H1 (cell line): Measurements from ENCODE around the gene ATP5F1E. TPM values are rescaled to one million over a fixed set of nuclear protein-coding genes. Genes with fewer than 3 reads are reported as not detected.

Experiments
- CTCF ChIA-PET: fragments of 300-600 bp; sonication (Branson Sonifier 250); formaldehyde crosslinking; loops from one replicate; lab custom pipeline; 2021; ENCODE audit not compliant: partially characterized antibody; lab: Charles Lee
- POLR2A ChIA-PET: fragments of 300-600 bp; sonication (Branson Sonifier 250); formaldehyde crosslinking; loops from one replicate; lab custom pipeline; 2021; ENCODE audit warnings: inconsistent platforms; ENCODE audit not compliant: partially characterized antibody; lab: Charles Lee
- DNase-seq, 2 experiments: peaks; one replicate each; pipeline versions ENCODE4 v3.0.0 to v3.0.0-alpha.2; 2010 to 2022; ENCODE audit warnings: low spot score in 2 of 2, low read depth in 1 of 2, mixed read lengths in 1 of 2
- FAIRE-seq: peaks from 2 replicates; lab custom pipeline; 2011; peaks lifted over from hg19 to GRCh38; lab: Jason Lieb, UNC
- H2AFZ ChIP-seq: 2 replicates; pipeline ENCODE4 v1.8.1; 2012; ENCODE audit warnings: low read length, inconsistent platforms
- H2AK5ac ChIP-seq: 2 replicates; pipeline ENCODE4 v1.6.1; 2013; ENCODE audit warnings: low read depth, low read length
- H2BK120ac ChIP-seq: replicated peaks from 2 replicates; pipeline ENCODE3; 2013; ENCODE audit warnings: low read depth, low read length, inconsistent platforms
- H2BK12ac ChIP-seq: 2 replicates; pipeline ENCODE4 v1.6.1; 2013; ENCODE audit warnings: low read depth, low read length
- H2BK15ac ChIP-seq: 2 replicates; pipeline ENCODE4 v1.6.1; 2013; ENCODE audit warnings: low read length
- H2BK20ac ChIP-seq: 2 replicates; pipeline ENCODE4 v1.6.1; 2013; ENCODE audit warnings: low read length
- H2BK5ac ChIP-seq: 2 replicates; pipeline ENCODE4 v1.6.1; 2013; ENCODE audit warnings: low read depth, low read length
- H3K14ac ChIP-seq: 2 replicates; pipeline ENCODE4 v1.6.1; 2013; ENCODE audit warnings: inconsistent platforms; ENCODE audit not compliant: insufficient read length
- H3K18ac ChIP-seq: 2 replicates; pipeline ENCODE4 v1.6.1; 2013; ENCODE audit warnings: low read length; ENCODE audit errors: extremely low read depth
- H3K23ac ChIP-seq: 2 replicates; pipeline ENCODE4 v1.6.1; 2013; ENCODE audit warnings: inconsistent platforms; ENCODE audit not compliant: insufficient read length
- H3K23me2 ChIP-seq: 2 replicates; pipeline ENCODE4 v1.6.1; 2013; ENCODE audit warnings: low read depth, low read length
- H3K27ac ChIP-seq: 2 replicates; pipeline ENCODE4 v1.6.1; 2011; ENCODE audit warnings: low read depth, low read length, inconsistent platforms
- H3K27me3 ChIP-seq, 4 experiments: replicated peaks in 1 of 4; 1 replicate in 1 of 4; 2 replicates in 3 of 4; pipeline versions ENCODE4 v1.6.1 to v1.8.1; 2011 to 2013; ENCODE audit warnings: low read length in 3 of 4, mild to moderate bottlenecking in 3 of 4, inconsistent platforms in 2 of 4, mixed read lengths in 2 of 4, moderate library complexity in 1 of 4; ENCODE audit not compliant: control insufficient read depth in 3 of 4, insufficient read depth in 3 of 4; ENCODE audit errors: extremely low read depth in 1 of 4
- H3K36me3 ChIP-seq, 4 experiments: 2 replicates each; pipeline versions ENCODE4 v1.6.1 to v1.8.1; 2011 to 2013; ENCODE audit warnings: mild to moderate bottlenecking in 4 of 4, low read length in 3 of 4, moderate library complexity in 2 of 4, control low read depth in 1 of 4, inconsistent platforms in 1 of 4; ENCODE audit not compliant: insufficient read depth in 4 of 4, control insufficient read depth in 2 of 4
- H3K4ac ChIP-seq: replicated peaks from 2 replicates; pipeline ENCODE3; 2013; ENCODE audit warnings: low read length, low read depth, mixed read lengths, inconsistent platforms; ENCODE audit not compliant: insufficient read length
- H3K4me1 ChIP-seq, 4 experiments: replicated peaks in 1 of 4; 1 replicate in 1 of 4; 2 replicates in 3 of 4; pipeline versions ENCODE4 v1.6.1 to v1.8.1; 2011 to 2013; ENCODE audit warnings: low read length in 3 of 4, inconsistent platforms in 2 of 4, mixed read lengths in 1 of 4; ENCODE audit not compliant: insufficient read depth in 4 of 4, control insufficient read depth in 3 of 4
- H3K4me2 ChIP-seq, 2 experiments: 2 replicates each; pipeline versions ENCODE4 v1.6.1 to v1.8.1; 2011 to 2013; ENCODE audit warnings: low read depth in 2 of 2, low read length in 2 of 2, control low read depth in 1 of 2, inconsistent platforms in 1 of 2, mild to moderate bottlenecking in 1 of 2; ENCODE audit not compliant: insufficient read depth in 1 of 2
- H3K4me3 ChIP-seq, 4 experiments: fragments of 200-600, 300-600 bp in 1 of 4; sonication (generic), shearing (Covaris generic), sonication (Bioruptor Twin) in 1 of 4; 2 replicates each; pipeline versions ENCODE4 v1.5.1 to v1.8.1; 2011 to 2016; ENCODE audit warnings: low read length in 4 of 4, low read depth in 3 of 4, control low read depth in 2 of 4, inconsistent platforms in 2 of 4, mild to moderate bottlenecking in 2 of 4, mixed read lengths in 1 of 4, moderate library complexity in 1 of 4; ENCODE audit not compliant: insufficient read depth in 2 of 4; ENCODE audit errors: extremely low read depth in 1 of 4
- H3K56ac ChIP-seq: replicated peaks from 2 replicates; pipeline ENCODE3; 2013; ENCODE audit warnings: low read depth, mild to moderate bottlenecking, mixed read lengths, low read length, inconsistent platforms; ENCODE audit not compliant: insufficient read length
- H3K79me1 ChIP-seq: 2 replicates; pipeline ENCODE4 v1.6.1; 2013; ENCODE audit warnings: low read depth, low read length, control low read depth
- H3K79me2 ChIP-seq, 2 experiments: 2 replicates each; pipeline versions ENCODE4 v1.6.1 to v1.8.1; 2012 to 2013; ENCODE audit warnings: low read length in 2 of 2, mild to moderate bottlenecking in 2 of 2, inconsistent platforms in 1 of 2; ENCODE audit not compliant: insufficient read depth in 2 of 2, control insufficient read depth in 1 of 2
- H3K9ac ChIP-seq, 4 experiments: replicated peaks in 1 of 4; 1 replicate in 1 of 4; 2 replicates in 3 of 4; pipeline versions ENCODE4 v1.6.1 to v1.8.1; 2011 to 2013; ENCODE audit warnings: low read depth in 3 of 4, low read length in 3 of 4, control low read depth in 2 of 4, mild to moderate bottlenecking in 2 of 4, moderate library complexity in 2 of 4, inconsistent platforms in 1 of 4; ENCODE audit errors: extremely low read depth in 1 of 4
- H3K9me3 ChIP-seq, 2 experiments: 2 replicates each; pipeline versions ENCODE4 v1.6.1 to v1.8.1; 2012 to 2013; ENCODE audit warnings: mild to moderate bottlenecking in 2 of 2, moderate library complexity in 2 of 2, control low read depth in 1 of 2, inconsistent platforms in 1 of 2, low read depth in 1 of 2, low read length in 1 of 2, mixed read lengths in 1 of 2; ENCODE audit not compliant: insufficient read depth in 2 of 2
- H4K20me1 ChIP-seq, 2 experiments: replicated peaks in 1 of 2; 2 replicates each; pipeline versions ENCODE3 to v1.8.1; 2011 to 2013; ENCODE audit warnings: inconsistent platforms in 2 of 2, low read length in 2 of 2, mild to moderate bottlenecking in 1 of 2; ENCODE audit not compliant: insufficient read depth in 2 of 2, control insufficient read depth in 1 of 2
- H4K5ac ChIP-seq: 2 replicates; pipeline ENCODE4 v1.6.1; 2013; ENCODE audit warnings: low read length, low read depth, mixed read lengths, inconsistent platforms; ENCODE audit not compliant: insufficient read length
- H4K8ac ChIP-seq: 2 replicates; pipeline ENCODE4 v1.8.0; 2013; ENCODE audit warnings: mild to moderate bottlenecking, moderate library complexity, low read length, inconsistent platforms; ENCODE audit not compliant: insufficient read depth; ENCODE audit errors: extremely low read depth
- H4K91ac ChIP-seq: replicated peaks from 2 replicates; pipeline ENCODE3; 2013; ENCODE audit warnings: low read length, mixed read lengths, inconsistent platforms; ENCODE audit not compliant: insufficient read length
- FOSL1 ChIP-seq: IDR thresholded peaks from 2 replicates; pipeline ENCODE4 v1.6.1; 2011; ENCODE audit warnings: mild to moderate bottlenecking, low read depth, low read length, moderate library complexity; ENCODE audit not compliant: insufficient read depth
- RAD21 ChIP-seq, 2 experiments: IDR thresholded peaks in 1 of 2; conservative IDR thresholded peaks in 1 of 2; 2 replicates each; pipeline ENCODE4 v1.6.1; 2011; ENCODE audit warnings: low read depth in 2 of 2, low read length in 2 of 2, improper control_type of control experiment in 1 of 2, inconsistent platforms in 1 of 2, mild to moderate bottlenecking in 1 of 2, moderate library complexity in 1 of 2
- RXRA ChIP-seq: IDR thresholded peaks from 2 replicates; pipeline ENCODE4 v1.6.1; 2011; ENCODE audit warnings: low read depth, mild to moderate bottlenecking, low read length, moderate library complexity; ENCODE audit not compliant: insufficient read depth
- SAP30 ChIP-seq: fragments of 300-600 bp; sonication (generic); IDR thresholded peaks from 2 replicates; pipeline ENCODE4 v1.7.1; 2012; ENCODE audit warnings: low read length, moderate library complexity, mild to moderate bottlenecking, inconsistent platforms; ENCODE audit not compliant: insufficient read depth, insufficient replicate concordance
- SP4 ChIP-seq: IDR thresholded peaks from 2 replicates; pipeline ENCODE4 v1.6.1; 2012; ENCODE audit warnings: low read length, inconsistent platforms
- TAF1 ChIP-seq: IDR thresholded peaks from 2 replicates; pipeline ENCODE4 v1.6.1; 2011; ENCODE audit warnings: mild to moderate bottlenecking, low read depth, low read length
- TCF12 ChIP-seq: IDR thresholded peaks from 2 replicates; pipeline ENCODE4 v1.6.1; 2011; ENCODE audit warnings: low read depth, mild to moderate bottlenecking, low read length
- TEAD4 ChIP-seq: IDR thresholded peaks from 2 replicates; pipeline ENCODE4 v1.6.1; 2012; ENCODE audit warnings: low read depth, low read length, inconsistent platforms, mixed read lengths
- WGBS, 2 experiments: shearing (Covaris generic) in 1 of 2; methylation state at CpG; one replicate each; pipeline versions ENCODE4 v1.1.6 to v1.1.7; 2013 to 2015; ENCODE audit warnings: low lambda C conversion rate in 2 of 2, mixed read lengths in 2 of 2, inconsistent platforms in 1 of 2, low coverage in 1 of 2, missing lambda C conversion rate in 1 of 2; ENCODE audit not compliant: insufficient replicate concordance in 2 of 2, insufficient coverage in 1 of 2, insufficient read length in 1 of 2; ENCODE audit errors: extremely low coverage in 1 of 2, missing lambda C conversion rate in 1 of 2; 5-methylcytosine and 5-hydroxymethylcytosine counted together
- polyA plus RNA-seq, 7 experiments: library from polyadenylated mRNA; depleted of rRNA in 3 of 7; stranded (reverse) in 5 of 7; unstranded in 2 of 7; fragments of >200 nt in 5 of 7; fragments of 200-250 nt in 2 of 7; gene quantifications; 1 replicate in 5 of 7; 2 replicates in 1 of 7; 4 replicates in 1 of 7; pipeline versions ENCODE4 v1.2.1 to v1.2.3, GENCODE V29; 2011 to 2013; ENCODE audit warnings: missing spikeins in 2 of 7, mixed read lengths in 2 of 7
- total RNA-seq: library from RNA; stranded (reverse); fragmentation: NEBNext Ultra II Directional; extraction: Animal tissue kit (Norgen Biotek cat#: 25700); gene quantifications from 2 replicates; pipeline ENCODE4 v1.2.1, GENCODE V29; 2021

ATP5F1E gene
- total and polyA plus RNA-seq, 2 of the 8 experiments (the other 6 are each of a cell fraction or from before 2014, with no cell fraction given), result 15.7 to 47.8 TPM

DNA sequence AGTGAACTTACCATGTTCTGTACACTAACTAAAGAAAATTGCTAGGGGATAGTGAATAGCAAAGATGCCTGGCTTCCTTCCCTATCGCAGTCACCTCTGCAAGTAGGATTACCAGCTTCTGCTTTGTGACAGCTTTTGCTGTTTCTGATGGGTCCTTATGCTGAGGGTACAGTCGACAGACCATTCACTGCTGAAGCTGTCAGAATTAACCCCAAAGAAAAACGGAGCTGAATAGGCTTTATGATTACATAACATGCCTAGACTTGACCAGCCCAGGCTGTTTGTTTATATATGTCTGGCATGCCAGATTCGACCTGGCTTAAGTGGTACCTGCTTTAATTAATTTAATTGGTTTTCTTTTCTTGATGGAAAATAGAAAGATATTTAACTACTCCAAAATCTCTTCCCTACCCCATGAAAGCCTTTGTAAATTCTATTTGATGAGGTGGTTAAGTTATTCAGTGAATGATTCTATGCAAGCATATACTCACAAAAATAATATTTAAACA, 32.1 kb upstream of the ATP5F1E start:
- H4K8ac ChIP-seq, result no peak overlapping the region
- H3K9me3 ChIP-seq, result no peaks in the 10 kb centered on the region
- H3K18ac ChIP-seq, result no peak overlapping the region
- no peaks in the 10 kb centered on the region for H3K27me3 ChIP-seq
- H2BK5ac ChIP-seq, result no peak overlapping the region
- ChIA-PET POLR2A (no interaction called here), CTCF (interaction anchor here (0.8 kb wide), 1 partner anchor 23 kb away, joined by 4 read pairs; no protein-coding TSS in a partner anchor)
- no peak overlapping the region for H3K4ac ChIP-seq
- H2BK20ac ChIP-seq, result no peak overlapping the region
- H3K23ac ChIP-seq, result no peak overlapping the region
- no peak overlapping the region for H4K91ac ChIP-seq
- no peaks in the 10 kb centered on the region for H3K79me2 ChIP-seq
- no peak overlapping the region for H2AFZ ChIP-seq
- H3K14ac ChIP-seq, result no peak overlapping the region
- no peak overlapping the region for H2AK5ac ChIP-seq
- H3K27ac ChIP-seq, result no peak overlapping the region
- H3K56ac ChIP-seq, result no peak overlapping the region
- no peak overlapping the region for H2BK12ac ChIP-seq
- no peak for FAIRE-seq
- H3K4me1 ChIP-seq, result no peaks in the 10 kb centered on the region; a peak in 1 of 7 replicates
- H3K79me1 ChIP-seq, result no peaks in the 10 kb centered on the region
- 83% methylated on average over 4 of the region's 4 CpGs; no CpG with 5 or more reads in 1 of the 2 experiments for WGBS, 2 experiments
- TF ChIP-seq RAD21 (IDR thresholded peaks at IDR 0.05 in 1 of 2, conservative IDR thresholded peaks at IDR 0.05 in 1 of 2; ENCODE audit: low read depth in 2 of 2, low read length in 2 of 2), result no peak
- TF ChIP-seq TCF12, result no peak
- TF ChIP-seq TEAD4, result no peak
- TF ChIP-seq SAP30, result no peak
- no peak for TF ChIP-seq TAF1
- no peak for TF ChIP-seq RXRA
- TF ChIP-seq SP4, result no peak
- TF ChIP-seq FOSL1, result no peak
- H3K4me3 ChIP-seq, result no peak overlapping the region
- no peak overlapping the region for H4K5ac ChIP-seq
- H3K4me2 ChIP-seq, result no peak overlapping the region
- no peak overlapping the region for H3K9ac ChIP-seq
- H2BK120ac ChIP-seq, result no peak overlapping the region
- H4K20me1 ChIP-seq, result no peaks in the 10 kb centered on the region
- H2BK15ac ChIP-seq, result no peak overlapping the region
- no peak for DNase-seq
- H3K36me3 ChIP-seq, result no peaks in the 10 kb centered on the region
- no peaks in the 10 kb centered on the region for H3K23me2 ChIP-seq
